SHP77 treated with DMSO at 0.1 percent for 48 hours (cell line): ENCODE results near the gene ASXL1.
"Not testable (repeated sequence)": the region's sequence is repeated elsewhere in the genome, so short reads cannot be mapped to it uniquely, and the experiment has no call there.

ENCODE experiments used
- DNase-seq: peaks from one replicate; lab custom pipeline; 2025; lab: John Stamatoyannopoulos, UW

Gene ASXL1

GRCh38 chr20:32362901-32363364 is 4.8 kb downstream of the ASXL1 start:
- no peak for DNase-seq

- no peak for DNase-seq
Observed at GRCh38 chr20:32363492-32363891, 5.4 kb downstream of the ASXL1 start.

- no peak for DNase-seq
Observed at GRCh38 chr20:32364554-32365208, 6.5 kb downstream of the ASXL1 start.

- no peak for DNase-seq
Observed at GRCh38 chr20:32365564-32365963, 7.4 kb downstream of the ASXL1 start.

GRCh38 chr20:32366380-32366779 is 8.2 kb downstream of the ASXL1 start:
- no peak for DNase-seq

GRCh38 chr20:32368323-32368722 is 10.2 kb downstream of the ASXL1 start:
- no peak for DNase-seq

GRCh38 chr20:32368925-32369324 is 10.8 kb downstream of the ASXL1 start:
- no peak for DNase-seq

GRCh38 chr20:32370897-32371296 is 12.8 kb downstream of the ASXL1 start:
- no peak for DNase-seq

GRCh38 chr20:32378461-32378860 is 20.3 kb downstream of the ASXL1 start:
- DNase-seq = no peak

GRCh38 chr20:32380037-32380436 is 21.9 kb downstream of the ASXL1 start:
- not testable (repeated sequence) for DNase-seq

GRCh38 chr20:32380745-32381144 is 22.6 kb downstream of the ASXL1 start:
- DNase-seq = no peak

- no peak for DNase-seq
Observed at GRCh38 chr20:32382102-32382950, 24.2 kb downstream of the ASXL1 start.

- DNase-seq = not testable (repeated sequence)
Observed at GRCh38 chr20:32383441-32383840, 25.3 kb downstream of the ASXL1 start.

- DNase-seq = no peak
Observed at GRCh38 chr20:32385541-32385940, 27.4 kb downstream of the ASXL1 start.

GRCh38 chr20:32386091-32386490 is 28.0 kb downstream of the ASXL1 start:
- no peak for DNase-seq

- DNase-seq = no peak
Observed at GRCh38 chr20:32387252-32387651, 29.1 kb downstream of the ASXL1 start.

- DNase-seq = no peak
Observed at GRCh38 chr20:32391003-32391402, 32.9 kb downstream of the ASXL1 start.

GRCh38 chr20:32395066-32395465 is 36.9 kb downstream of the ASXL1 start:
- no peak for DNase-seq

- no peak for DNase-seq
Observed at GRCh38 chr20:32396646-32397160, 38.6 kb downstream of the ASXL1 start.

GRCh38 chr20:32397567-32398084 is 39.5 kb downstream of the ASXL1 start:
- no peak for DNase-seq

GRCh38 chr20:32400476-32400875 is 42.3 kb downstream of the ASXL1 start:
- DNase-seq = no peak

- no peak for DNase-seq
Observed at GRCh38 chr20:32404017-32404416, 45.9 kb downstream of the ASXL1 start.

GRCh38 chr20:32406701-32407100 is 48.6 kb downstream of the ASXL1 start:
- no peak for DNase-seq
